IPS DF 19.7 (cell line): Measurements from ENCODE around the gene ZC3H7A.

Source experiments
- DNase-seq: peaks from one replicate; pipeline ENCODE4 v3.0.0-alpha.2; 2013; ENCODE audit warnings: low read depth, low spot score

ZC3H7A gene

GRCh38 chr16:11780991-11781680, 15.9 kb downstream of the ZC3H7A start:
- no peak for DNase-seq

GRCh38 chr16:11779074-11779473, 18.0 kb downstream of the ZC3H7A start:
- DNase-seq: no peak

- DNase-seq: no peak
Observed at GRCh38 chr16:11774065-11774626, 22.9 kb downstream of the ZC3H7A start.

- DNase-seq: no peak
Observed at GRCh38 chr16:11768849-11769248, 28.2 kb downstream of the ZC3H7A start.

- no peak for DNase-seq
Observed at GRCh38 chr16:11762431-11762830, 34.6 kb downstream of the ZC3H7A start.

- DNase-seq: no peak
Observed at GRCh38 chr16:11759997-11760396, 37.1 kb downstream of the ZC3H7A start.

- no peak for DNase-seq
Observed at GRCh38 chr16:11759163-11759834, 37.8 kb downstream of the ZC3H7A start.

- DNase-seq: no peak
Observed at GRCh38 chr16:11757671-11758545, 39.1 kb downstream of the ZC3H7A start.

- no peak for DNase-seq
Observed at GRCh38 chr16:11756248-11756647, 40.8 kb downstream of the ZC3H7A start.

- DNase-seq: no peak
Observed at GRCh38 chr16:11755022-11755760, 41.9 kb downstream of the ZC3H7A start.

GRCh38 chr16:11752856-11753255, 44.2 kb downstream of the ZC3H7A start:
- no peak for DNase-seq

- no peak for DNase-seq
Observed at GRCh38 chr16:11750056-11750455, 47.0 kb downstream of the ZC3H7A start.

- no peak for DNase-seq
Observed at GRCh38 chr16:11748404-11749254, 48.4 kb downstream of the ZC3H7A start.

- no peak for DNase-seq
Observed at GRCh38 chr16:11747949-11748403, 49.1 kb downstream of the ZC3H7A start.

- DNase-seq: no peak
Observed at GRCh38 chr16:11744075-11744470, 53.0 kb downstream of the ZC3H7A start.

GRCh38 chr16:11743308-11744074, 53.6 kb downstream of the ZC3H7A start:
- no peak for DNase-seq

GRCh38 chr16:11742536-11743307, 54.3 kb downstream of the ZC3H7A start, which contains the start of gene TXNDC11:
Gene TXNDC11, minus strand, starts transcription at chr16:11742857. Its CDS starts 127 bp downstream, at chr16:11742730.
- peak; percentile 67 for DNase-seq

- DNase-seq: no peak
Observed at GRCh38 chr16:11742093-11742535, 54.9 kb downstream of the ZC3H7A start.

- DNase-seq: no peak
Observed at GRCh38 chr16:11740567-11740966, 56.5 kb downstream of the ZC3H7A start.
